Sigmoid colon (tissue), 3 donors: ENCODE measurements around the gene CFAP20.

Experiments
- POLR2A ChIP-seq, 2 donors: fragments of 450-650 bp; IDR thresholded peaks; one replicate each; pipeline ENCODE4 v1.6.1; 2016; ENCODE audit warnings: antibody characterized with exemption in 2 of 2, mild to moderate bottlenecking in 2 of 2, moderate library complexity in 2 of 2
- TF ChIP-seq, protein P1 (sequence below), 4 experiments: fragments of 450-650 bp in 3 of 4; fragments of 200-600 bp in 1 of 4; IDR thresholded peaks; one replicate each; pipeline ENCODE4 v1.5.1; 2016 to 2019; ENCODE audit warnings: antibody characterized with exemption in 4 of 4, mild to moderate bottlenecking in 3 of 4, moderate library complexity in 2 of 4

DNA sequence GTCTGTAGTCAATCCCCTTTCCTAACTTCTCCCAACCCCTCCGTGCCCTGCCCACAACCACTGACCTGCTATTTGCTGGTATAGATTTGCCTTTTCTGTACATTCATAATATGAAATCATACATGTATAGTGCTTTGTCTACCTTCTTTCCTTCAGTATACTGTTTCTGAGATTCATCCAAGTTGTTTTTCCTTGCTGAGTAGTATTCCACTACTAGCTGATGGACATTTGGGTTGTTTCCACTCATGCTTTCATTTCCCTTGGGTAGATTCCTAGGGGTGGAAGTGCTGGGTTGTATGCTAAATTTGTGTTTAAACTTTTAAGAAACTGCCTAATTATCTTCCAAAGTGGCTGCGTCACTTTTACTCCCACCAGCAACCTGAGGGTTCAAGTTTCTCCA is 41.0 kb upstream of the CFAP20 start:
- TF ChIP-seq POLR2A (IDR thresholded peaks at IDR 0.05) = no peak
- TF ChIP-seq, protein P1, sequence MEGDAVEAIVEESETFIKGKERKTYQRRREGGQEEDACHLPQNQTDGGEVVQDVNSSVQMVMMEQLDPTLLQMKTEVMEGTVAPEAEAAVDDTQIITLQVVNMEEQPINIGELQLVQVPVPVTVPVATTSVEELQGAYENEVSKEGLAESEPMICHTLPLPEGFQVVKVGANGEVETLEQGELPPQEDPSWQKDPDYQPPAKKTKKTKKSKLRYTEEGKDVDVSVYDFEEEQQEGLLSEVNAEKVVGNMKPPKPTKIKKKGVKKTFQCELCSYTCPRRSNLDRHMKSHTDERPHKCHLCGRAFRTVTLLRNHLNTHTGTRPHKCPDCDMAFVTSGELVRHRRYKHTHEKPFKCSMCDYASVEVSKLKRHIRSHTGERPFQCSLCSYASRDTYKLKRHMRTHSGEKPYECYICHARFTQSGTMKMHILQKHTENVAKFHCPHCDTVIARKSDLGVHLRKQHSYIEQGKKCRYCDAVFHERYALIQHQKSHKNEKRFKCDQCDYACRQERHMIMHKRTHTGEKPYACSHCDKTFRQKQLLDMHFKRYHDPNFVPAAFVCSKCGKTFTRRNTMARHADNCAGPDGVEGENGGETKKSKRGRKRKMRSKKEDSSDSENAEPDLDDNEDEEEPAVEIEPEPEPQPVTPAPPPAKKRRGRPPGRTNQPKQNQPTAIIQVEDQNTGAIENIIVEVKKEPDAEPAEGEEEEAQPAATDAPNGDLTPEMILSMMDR (IDR thresholded peaks at IDR 0.05) = no peak
